GM19099 (cell line): ENCODE results near the gene PPP1R3D.

Source experiments
- POLR2A ChIP-seq: IDR thresholded peaks from 3 replicates; pipeline ENCODE4 v1.6.1; 2011; ENCODE audit warnings: low read depth; ENCODE audit not compliant: insufficient read length; ENCODE audit errors: extremely low read depth

PPP1R3D gene

GRCh38 chr20:59958123-59958522, 18.0 kb upstream of the PPP1R3D start, which contains the start of gene CDH26:
Gene CDH26 (plus strand): TSS chr20:59958423. CDS start chr20:59958727, 304 bp downstream.
- TF ChIP-seq POLR2A: no peak

DNA sequence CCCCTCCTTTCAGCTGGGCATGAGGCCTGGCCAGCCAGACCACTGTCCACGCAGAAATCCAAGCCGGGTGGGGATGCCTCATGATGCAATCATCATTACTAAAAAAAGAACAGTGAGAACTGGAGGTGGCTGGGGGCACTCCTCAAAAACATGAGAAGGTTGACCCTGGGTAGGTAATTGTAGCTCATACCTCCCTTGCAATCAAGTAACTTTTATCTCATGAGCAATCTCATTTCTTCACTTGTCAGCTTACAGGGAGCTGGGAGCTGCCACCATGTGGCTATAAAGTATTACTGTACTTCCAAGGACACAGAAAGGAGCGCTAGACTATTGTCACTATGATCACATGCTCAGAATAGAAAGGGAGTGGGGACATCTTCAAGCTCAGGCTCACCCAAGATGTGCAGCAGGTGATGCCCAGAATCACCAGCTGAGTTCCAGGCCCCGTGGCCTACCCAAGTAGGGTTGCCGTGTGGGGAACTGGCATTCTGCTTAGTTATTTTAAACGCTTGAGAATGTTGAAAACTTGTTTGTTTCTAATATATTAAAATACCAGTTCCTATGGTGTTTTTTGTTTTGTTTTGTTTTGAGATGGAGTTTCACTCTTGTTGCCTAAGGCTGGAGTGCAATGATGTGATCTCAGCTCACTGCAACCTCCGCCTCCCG, 15.2 kb upstream of the PPP1R3D start:
- no peak for TF ChIP-seq POLR2A

DNA sequence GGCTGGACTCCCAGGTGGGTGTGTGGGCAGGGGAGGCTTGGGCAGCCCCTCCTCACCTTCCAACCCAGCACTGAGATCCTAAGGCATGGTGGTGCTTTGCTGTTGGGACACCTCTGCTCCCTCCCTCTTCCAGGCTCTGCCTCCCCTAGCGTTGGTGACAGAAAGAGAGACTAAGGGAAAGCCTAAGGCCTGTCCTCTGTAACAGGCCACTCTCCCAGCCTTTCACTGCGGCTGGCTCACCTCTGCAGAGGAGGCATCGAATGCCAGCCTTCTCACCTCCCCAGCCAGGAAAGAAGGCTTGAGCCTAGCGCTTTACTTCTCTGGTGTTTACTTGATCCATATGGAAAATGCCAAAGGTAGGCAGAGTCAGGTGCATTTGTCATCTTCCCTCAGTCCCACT, 14.6 kb upstream of the PPP1R3D start:
- TF ChIP-seq POLR2A: no peak

- TF ChIP-seq POLR2A: no peak
Measured at GRCh38 chr20:59949911-59950310, 9.8 kb upstream of the PPP1R3D start.

GRCh38 chr20:59948828-59949720, 9.0 kb upstream of the PPP1R3D start:
- TF ChIP-seq POLR2A: no peak

- TF ChIP-seq POLR2A: no peak
Measured at GRCh38 chr20:59948212-59948611, 8.1 kb upstream of the PPP1R3D start.

DNA sequence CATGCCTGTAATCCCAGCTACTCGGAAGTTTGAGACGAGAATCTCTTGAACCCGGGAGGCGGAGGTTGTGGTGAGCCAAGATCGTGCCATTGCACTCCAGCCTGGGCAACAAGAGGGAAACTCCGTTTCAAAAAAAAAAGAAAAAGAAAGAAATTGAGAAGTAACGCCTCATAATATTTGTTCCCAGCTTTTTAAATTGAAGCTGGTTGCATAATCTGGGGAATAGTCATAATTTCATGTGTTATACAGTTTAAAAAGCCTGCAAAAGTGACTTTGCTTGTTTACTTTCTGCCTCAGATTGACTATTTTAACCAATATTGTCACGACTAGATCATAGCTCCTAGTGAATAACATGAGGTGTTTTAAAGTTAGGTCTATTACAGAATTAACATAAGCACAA, 7.3 kb upstream of the PPP1R3D start:
- no peak for TF ChIP-seq POLR2A

GRCh38 chr20:59945731-59946130, 5.6 kb upstream of the PPP1R3D start:
- TF ChIP-seq POLR2A: no peak

- no peak for TF ChIP-seq POLR2A
Measured at GRCh38 chr20:59945175-59945574, 5.1 kb upstream of the PPP1R3D start.

DNA sequence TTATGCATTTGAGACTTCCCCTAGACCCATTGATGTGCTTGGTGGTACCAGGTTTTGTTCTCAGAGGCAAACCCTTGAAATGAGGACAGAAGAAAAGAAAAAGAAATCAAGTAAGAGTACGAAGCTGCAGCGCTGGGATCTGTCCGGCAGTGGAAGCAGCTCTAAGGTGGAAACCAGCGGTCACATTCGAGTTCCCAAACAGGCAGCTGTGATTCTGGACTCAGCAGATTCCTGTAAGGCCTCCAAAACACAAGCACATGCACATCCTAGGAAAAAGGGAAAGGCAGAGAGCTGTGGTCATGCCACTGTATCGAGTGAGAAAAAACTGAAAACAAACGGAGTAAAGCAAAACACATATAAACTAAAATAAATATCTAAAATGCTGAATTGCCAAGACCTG, 4.6 kb upstream of the PPP1R3D start:
- TF ChIP-seq POLR2A: no peak

DNA sequence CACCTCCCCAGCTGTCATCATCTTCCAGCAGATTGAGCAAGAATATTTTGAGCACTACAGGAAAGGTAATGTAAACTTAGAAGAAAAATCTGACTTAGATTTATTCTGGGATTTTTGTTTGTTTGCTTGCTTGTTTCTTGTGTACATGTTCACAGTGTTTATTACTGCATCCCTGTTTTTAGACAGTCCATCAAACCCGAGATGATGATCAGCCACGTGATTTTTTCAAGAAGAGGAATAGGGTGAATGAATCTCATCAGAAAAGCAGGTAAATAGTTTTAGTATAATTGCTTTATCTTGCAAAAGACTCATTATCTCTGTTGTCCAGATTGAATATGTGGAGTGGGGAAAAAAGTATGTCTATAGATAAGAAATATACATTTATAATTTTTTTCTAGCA, 2.1 kb upstream of the PPP1R3D start:
- no peak for TF ChIP-seq POLR2A

GRCh38 chr20:59940956-59941294, 820 bp upstream of the PPP1R3D start:
- no peak for TF ChIP-seq POLR2A

DNA sequence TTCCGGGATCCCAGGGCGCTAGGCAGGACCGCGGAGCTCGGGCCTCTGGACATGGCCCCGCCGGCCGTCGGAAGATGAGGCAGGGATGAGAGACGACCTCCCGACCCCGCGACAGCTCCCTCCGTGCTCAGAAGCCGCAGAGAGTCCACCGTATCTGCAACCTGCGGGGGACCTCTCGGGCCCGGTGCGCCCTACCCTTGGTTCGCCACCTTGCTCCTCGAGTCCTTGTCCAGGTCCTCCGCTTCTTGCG, 301 bp downstream of the PPP1R3D start:
- TF ChIP-seq POLR2A: no peak

DNA sequence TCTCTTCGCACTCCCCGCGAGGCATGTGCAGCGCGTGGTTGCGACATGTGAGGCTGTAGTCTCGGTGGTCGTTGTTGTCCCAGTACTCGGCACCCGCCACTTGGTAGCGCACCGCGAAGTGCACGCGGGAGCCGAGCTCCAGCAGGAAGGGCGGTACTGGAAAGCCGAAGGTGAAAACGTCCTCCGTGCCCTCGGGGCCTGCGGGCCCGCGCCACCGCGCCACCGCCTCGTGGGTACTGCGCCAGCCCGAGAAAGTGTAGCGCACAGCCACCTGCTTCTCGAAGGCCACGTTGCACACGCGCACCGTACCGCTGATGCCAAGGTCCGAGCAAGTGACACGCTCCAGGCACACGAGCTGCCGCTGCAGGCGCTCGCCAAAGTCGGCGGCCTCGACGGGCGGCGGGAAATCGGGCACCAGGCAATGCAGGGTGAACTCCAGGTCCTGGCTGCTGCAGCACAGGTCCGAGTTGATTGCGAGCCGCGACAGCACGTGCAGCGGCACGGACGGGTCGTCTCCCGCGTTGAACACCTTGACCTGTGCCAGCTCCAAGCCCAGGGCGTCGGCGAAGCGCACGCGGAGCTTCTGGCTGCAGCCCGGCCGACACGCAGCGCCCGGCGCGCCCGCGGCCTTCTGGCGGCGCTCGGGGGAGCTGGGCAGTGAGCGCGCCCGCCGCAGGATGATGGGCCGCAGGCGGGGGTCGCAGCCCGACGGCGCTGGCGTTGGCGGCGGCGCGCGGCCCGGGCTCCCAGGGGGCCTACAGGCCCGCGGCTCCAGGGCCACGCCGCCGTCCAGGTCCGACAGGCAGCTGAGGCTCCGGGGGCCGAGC, 840 bp downstream of the PPP1R3D start:
- TF ChIP-seq POLR2A: no peak

GRCh38 chr20:59938696-59939051, 1.4 kb downstream of the PPP1R3D start:
- TF ChIP-seq POLR2A: no peak

GRCh38 chr20:59938221-59938620, 1.9 kb downstream of the PPP1R3D start:
- no peak for TF ChIP-seq POLR2A

DNA sequence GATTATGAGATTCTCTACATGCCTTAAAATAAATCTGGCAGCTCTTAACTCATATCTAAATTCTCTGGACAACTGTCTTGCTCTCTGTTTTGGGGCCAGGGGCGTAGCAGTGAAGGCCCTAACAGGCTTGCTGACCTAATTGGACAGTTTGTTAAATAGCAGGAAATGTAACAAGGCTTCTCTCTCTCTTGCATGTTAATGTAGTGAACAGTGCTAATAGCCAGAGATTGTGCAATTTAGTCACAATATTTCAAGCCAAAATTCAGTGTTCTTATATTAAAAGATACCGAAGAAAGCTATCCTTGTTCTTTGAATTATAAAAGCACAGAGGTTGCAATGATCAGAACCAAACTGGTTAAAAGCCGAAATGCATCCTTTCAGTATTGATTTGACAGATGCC, 3.0 kb downstream of the PPP1R3D start:
- no peak for TF ChIP-seq POLR2A

GRCh38 chr20:59936409-59936808, 3.7 kb downstream of the PPP1R3D start:
- TF ChIP-seq POLR2A: no peak
